Measurements from ENCODE around the gene COTL1. TPM values are rescaled to one million over a fixed set of nuclear protein-coding genes. Genes with fewer than 3 reads are reported as not detected.
A peak's percentile ranks its signal among the peaks of the same experiment; 100 is the strongest.
"Not testable (repeated sequence)": the region's sequence is repeated elsewhere in the genome, so short reads cannot be mapped to it uniquely, and the experiment has no call there.

The COTL1 gene
- total RNA-seq, 1 donor = 134 TPM

GRCh38 chr16:84629580-84629979 is 11.7 kb upstream of the COTL1 start:
- H3K4me3 ChIP-seq (ENCODE audit: low read depth, low read length) = no peak overlapping the region
- TF ChIP-seq CTCF (IDR thresholded peaks at IDR 0.05; ENCODE audit: insufficient read depth, low read length) = no peak
- no peak for DNase-seq (ENCODE audit: low read depth)

GRCh38 chr16:84628226-84628731 is 10.4 kb upstream of the COTL1 start:
- DNase-seq (ENCODE audit: low read depth) = no peak
- no peak for TF ChIP-seq CTCF (IDR thresholded peaks at IDR 0.05; ENCODE audit: insufficient read depth, low read length)
- H3K4me3 ChIP-seq (ENCODE audit: low read depth, low read length) = no peak overlapping the region

GRCh38 chr16:84625556-84625955 is 7.7 kb upstream of the COTL1 start:
- DNase-seq (ENCODE audit: low read depth) = no peak
- no peak for TF ChIP-seq CTCF (IDR thresholded peaks at IDR 0.05; ENCODE audit: insufficient read depth, low read length)
- H3K4me3 ChIP-seq (ENCODE audit: low read depth, low read length) = no peak overlapping the region

GRCh38 chr16:84620913-84621312 is 3.0 kb upstream of the COTL1 start:
- not testable (repeated sequence) for H3K4me3 ChIP-seq (ENCODE audit: low read depth, low read length); DNase-seq (ENCODE audit: low read depth)

- peak; percentile 97 for DNase-seq (ENCODE audit: low read depth)
- peak; percentile 29 for TF ChIP-seq CTCF (IDR thresholded peaks at IDR 0.05; ENCODE audit: insufficient read depth, low read length)
- peak overlapping the region; percentile 28 for H3K4me3 ChIP-seq (ENCODE audit: low read depth, low read length)
Observed at GRCh38 chr16:84618581-84619460, 943 bp upstream of the COTL1 start.

GRCh38 chr16:84617041-84617790 is 662 bp downstream of the COTL1 start:
- H3K4me3 ChIP-seq (ENCODE audit: low read depth, low read length) = peak overlapping the region; percentile 76
- TF ChIP-seq CTCF (IDR thresholded peaks at IDR 0.05; ENCODE audit: insufficient read depth, low read length) = no peak
- DNase-seq (ENCODE audit: low read depth) = peak; percentile 27

GRCh38 chr16:84616515-84616914 is 1.4 kb downstream of the COTL1 start:
- no peak for TF ChIP-seq CTCF (IDR thresholded peaks at IDR 0.05; ENCODE audit: insufficient read depth, low read length)
- DNase-seq (ENCODE audit: low read depth) = no peak
- peak overlapping the region; percentile 76 for H3K4me3 ChIP-seq (ENCODE audit: low read depth, low read length)

All from fibroblast of the aortic adventitia (primary cell).